M059J (cell line): ENCODE measurements around the gene USP17L5. TPM values are rescaled to one million over a fixed set of nuclear protein-coding genes. Genes with fewer than 3 reads are reported as not detected.
"Not testable (repeated sequence)": the region's sequence is repeated elsewhere in the genome, so short reads cannot be mapped to it uniquely, and the experiment has no call there.

Experiments used
- DNase-seq: peaks from one replicate; pipeline ENCODE4 v3.0.0-alpha.2; 2012; ENCODE audit warnings: low read depth
- total RNA-seq: library from RNA; depleted of rRNA; stranded (reverse); fragments of >200 nt; shearing (Covaris generic); gene quantifications from 2 replicates; pipeline ENCODE4 v1.2.3, GENCODE V29; 2014; rRNA removed

Gene USP17L5
- total RNA-seq, result not detected in 2 replicates

DNA sequence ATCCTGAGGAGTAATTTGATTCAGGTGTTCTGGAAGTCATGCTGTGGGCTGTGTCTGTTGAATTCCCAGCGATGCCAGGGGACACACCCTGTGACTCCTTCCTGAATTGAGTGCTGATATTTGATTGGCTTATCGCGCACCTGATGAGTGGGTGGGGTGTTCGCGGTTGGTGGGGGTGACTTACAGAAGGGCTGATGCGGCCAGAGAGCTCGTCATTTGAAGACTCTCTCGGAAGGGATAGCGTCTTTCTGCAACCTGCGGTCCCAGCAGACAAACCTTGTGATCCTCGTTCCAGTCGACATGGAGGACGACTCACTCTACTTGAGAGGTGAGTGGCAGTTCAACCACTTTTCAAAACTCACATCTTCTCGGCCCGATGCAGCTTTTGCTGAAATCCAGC, at the start of gene USP17L5:
USP17L5 (plus strand) TSS at position 301 of the 400 bp plus-strand sequence; CDS start at position 301, 0 bp downstream.
- not testable (repeated sequence) for DNase-seq

- not testable (repeated sequence) for DNase-seq
Observed at GRCh38 chr4:9324191-9324590, 15.0 kb upstream of the USP17L5 start.

DNA sequence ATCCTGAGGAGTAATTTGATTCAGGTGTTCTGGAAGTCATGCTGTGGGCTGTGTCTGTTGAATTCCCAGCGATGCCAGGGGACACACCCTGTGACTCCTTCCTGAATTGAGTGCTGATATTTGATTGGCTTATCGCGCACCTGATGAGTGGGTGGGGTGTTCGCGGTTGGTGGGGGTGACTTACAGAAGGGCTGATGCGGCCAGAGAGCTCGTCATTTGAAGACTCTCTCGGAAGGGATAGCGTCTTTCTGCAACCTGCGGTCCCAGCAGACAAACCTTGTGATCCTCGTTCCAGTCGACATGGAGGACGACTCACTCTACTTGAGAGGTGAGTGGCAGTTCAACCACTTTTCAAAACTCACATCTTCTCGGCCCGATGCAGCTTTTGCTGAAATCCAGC, 14.3 kb upstream of the USP17L5 start, which contains the start of gene USP17L24:
USP17L24 (plus strand) TSS at position 301 of the 400 bp plus-strand sequence; CDS start at position 301, 0 bp downstream.
- DNase-seq, result not testable (repeated sequence)

- DNase-seq, result not testable (repeated sequence)
Observed at GRCh38 chr4:9329611-9330010, 9.6 kb upstream of the USP17L5 start, which contains the start of gene USP17L25. USP17L25 (plus strand) TSS chr4:9329911; CDS start chr4:9329911, 0 bp downstream.

DNA sequence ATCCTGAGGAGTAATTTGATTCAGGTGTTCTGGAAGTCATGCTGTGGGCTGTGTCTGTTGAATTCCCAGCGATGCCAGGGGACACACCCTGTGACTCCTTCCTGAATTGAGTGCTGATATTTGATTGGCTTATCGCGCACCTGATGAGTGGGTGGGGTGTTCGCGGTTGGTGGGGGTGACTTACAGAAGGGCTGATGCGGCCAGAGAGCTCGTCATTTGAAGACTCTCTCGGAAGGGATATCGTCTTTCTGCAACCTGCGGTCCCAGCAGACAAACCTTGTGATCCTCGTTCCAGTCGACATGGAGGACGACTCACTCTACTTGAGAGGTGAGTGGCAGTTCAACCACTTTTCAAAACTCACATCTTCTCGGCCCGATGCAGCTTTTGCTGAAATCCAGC, 4.8 kb upstream of the USP17L5 start, which contains the start of gene USP17L26:
USP17L26 (plus strand) TSS at position 301 of the 400 bp plus-strand sequence; CDS start at position 301, 0 bp downstream.
- DNase-seq, result not testable (repeated sequence)

GRCh38 chr4:9343848-9344247, 4.6 kb downstream of the USP17L5 start, which contains the start of gene USP17L27:
USP17L27 (plus strand) TSS chr4:9344148; CDS start chr4:9344148, 0 bp downstream.
- DNase-seq, result not testable (repeated sequence)

- DNase-seq, result not testable (repeated sequence)
Observed at GRCh38 chr4:9348593-9348992, 9.4 kb downstream of the USP17L5 start, which contains the start of gene USP17L28. USP17L28 (plus strand) TSS chr4:9348893; CDS start chr4:9348893, 0 bp downstream.

DNA sequence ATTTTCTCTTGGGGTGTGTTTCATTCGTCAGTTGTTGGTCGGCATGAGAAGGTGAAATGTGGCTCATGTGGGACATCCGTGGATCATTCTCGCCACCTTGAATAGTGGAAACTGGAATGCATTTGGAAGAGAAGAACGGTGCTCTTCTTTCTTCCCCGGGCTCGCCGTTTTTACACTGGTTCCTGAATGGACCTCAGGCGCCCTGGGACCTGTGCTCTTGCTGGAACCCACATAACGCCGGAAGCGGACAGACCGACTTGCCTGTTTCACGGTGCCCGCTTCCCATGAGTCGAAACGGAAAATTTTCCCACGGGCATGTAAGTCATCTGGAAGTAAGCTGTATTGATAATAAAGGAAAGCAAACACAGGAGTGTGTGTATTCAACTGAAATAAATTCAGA, 11.7 kb downstream of the USP17L5 start:
- DNase-seq, result not testable (repeated sequence)

DNA sequence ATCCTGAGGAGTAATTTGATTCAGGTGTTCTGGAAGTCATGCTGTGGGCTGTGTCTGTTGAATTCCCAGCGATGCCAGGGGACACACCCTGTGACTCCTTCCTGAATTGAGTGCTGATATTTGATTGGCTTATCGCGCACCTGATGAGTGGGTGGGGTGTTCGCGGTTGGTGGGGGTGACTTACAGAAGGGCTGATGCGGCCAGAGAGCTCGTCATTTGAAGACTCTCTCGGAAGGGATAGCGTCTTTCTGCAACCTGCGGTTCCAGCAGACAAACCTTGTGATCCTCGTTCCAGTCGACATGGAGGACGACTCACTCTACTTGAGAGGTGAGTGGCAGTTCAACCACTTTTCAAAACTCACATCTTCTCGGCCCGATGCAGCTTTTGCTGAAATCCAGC, 14.1 kb downstream of the USP17L5 start, which contains the start of gene USP17L29:
USP17L29 (plus strand) TSS at position 301 of the 400 bp plus-strand sequence; CDS start at position 301, 0 bp downstream.
- not testable (repeated sequence) for DNase-seq

DNA sequence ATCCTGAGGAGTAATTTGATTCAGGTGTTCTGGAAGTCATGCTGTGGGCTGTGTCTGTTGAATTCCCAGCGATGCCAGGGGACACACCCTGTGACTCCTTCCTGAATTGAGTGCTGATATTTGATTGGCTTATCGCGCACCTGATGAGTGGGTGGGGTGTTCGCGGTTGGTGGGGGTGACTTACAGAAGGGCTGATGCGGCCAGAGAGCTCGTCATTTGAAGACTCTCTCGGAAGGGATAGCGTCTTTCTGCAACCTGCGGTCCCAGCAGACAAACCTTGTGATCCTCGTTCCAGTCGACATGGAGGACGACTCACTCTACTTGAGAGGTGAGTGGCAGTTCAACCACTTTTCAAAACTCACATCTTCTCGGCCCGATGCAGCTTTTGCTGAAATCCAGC, 23.6 kb downstream of the USP17L5 start, which contains the start of gene USP17L30:
USP17L30 (plus strand) TSS at position 301 of the 400 bp plus-strand sequence; CDS start at position 301, 0 bp downstream.
- DNase-seq, result not testable (repeated sequence)

DNA sequence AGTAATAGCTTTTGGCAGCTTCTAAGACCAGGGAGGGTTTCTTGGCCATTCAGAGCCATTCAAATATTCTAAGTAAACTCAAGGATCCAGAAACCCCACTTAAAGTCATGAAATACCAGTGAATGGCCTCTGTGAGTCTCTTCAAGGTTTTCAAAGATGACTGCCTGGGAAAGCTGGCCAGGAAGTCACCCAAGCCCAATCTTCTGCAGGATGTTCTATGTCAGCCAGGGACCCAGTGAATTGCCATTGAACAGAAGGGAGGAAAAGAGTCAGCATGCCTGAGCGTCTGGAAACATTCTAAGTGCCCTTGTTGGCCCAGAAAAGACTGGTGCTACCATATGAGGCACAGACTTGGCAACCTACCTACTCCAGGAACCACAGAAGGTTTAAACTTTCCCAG, 40.7 kb downstream of the USP17L5 start:
- DNase-seq, result not testable (repeated sequence)

DNA sequence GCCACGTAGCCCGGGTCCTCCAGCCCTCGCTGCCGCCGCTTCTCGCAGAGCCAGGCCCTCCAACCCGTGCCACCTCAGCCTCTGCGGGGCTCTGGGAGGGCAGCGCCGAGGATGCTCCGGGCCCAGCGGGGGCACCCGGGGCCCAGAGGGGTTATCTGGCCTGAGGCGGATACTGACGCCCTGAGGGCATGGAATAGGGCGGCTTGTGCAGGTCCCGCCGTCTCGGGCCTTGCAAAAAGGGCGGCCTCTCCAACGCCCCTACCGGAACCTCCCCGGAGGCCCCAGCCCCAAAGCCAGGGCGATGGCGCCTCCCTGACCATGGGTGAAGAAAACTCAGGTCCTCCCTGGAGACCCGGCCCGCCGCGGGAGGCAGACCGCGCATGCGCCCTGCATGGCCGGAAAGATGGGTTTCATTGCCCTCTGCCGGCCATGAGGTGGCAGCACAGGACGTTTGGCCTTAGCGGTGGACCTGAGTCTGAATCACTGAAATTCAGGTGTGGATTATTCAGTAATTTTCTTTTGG, 41.9 kb downstream of the USP17L5 start:
- not testable (repeated sequence) for DNase-seq

GRCh38 chr4:9384126-9384525, 44.9 kb downstream of the USP17L5 start:
- peak; percentile 1 for DNase-seq

- not testable (repeated sequence) for DNase-seq
Observed at GRCh38 chr4:9389001-9389400, 49.8 kb downstream of the USP17L5 start.

Other genes with a start within 250 kb of the USP17L5 start
- not detected in 2 replicates for gene FAM90A26, start 169.0 kb upstream of the USP17L5 start, total RNA-seq
- gene USP17L10, start 128.7 kb upstream of the USP17L5 start, total RNA-seq, result not detected in 2 replicates
- not detected in 2 replicates for gene USP17L11, start 124.0 kb upstream of the USP17L5 start, total RNA-seq
- not detected in 2 replicates for gene USP17L12, start 119.3 kb upstream of the USP17L5 start, total RNA-seq
- not detected in 2 replicates for gene USP17L13, start 114.5 kb upstream of the USP17L5 start, total RNA-seq
- not detected in 2 replicates for gene USP17L15, start 105.0 kb upstream of the USP17L5 start, total RNA-seq
- not detected in 2 replicates for gene USP17L17, start 95.5 kb upstream of the USP17L5 start, total RNA-seq
- not detected in 2 replicates for gene USP17L18, start 90.8 kb upstream of the USP17L5 start, total RNA-seq
- not detected in 2 replicates for gene USP17L19, start 86.0 kb upstream of the USP17L5 start, total RNA-seq
- gene USP17L20, start 81.3 kb upstream of the USP17L5 start, total RNA-seq, result not detected in 2 replicates
- not detected in 2 replicates for gene USP17L21, start 76.5 kb upstream of the USP17L5 start, total RNA-seq
- gene USP17L22, start 71.8 kb upstream of the USP17L5 start, total RNA-seq, result not detected in 2 replicates
- not detected in 2 replicates for gene USP17L24, start 14.2 kb upstream of the USP17L5 start, total RNA-seq
- gene USP17L25, start 9.5 kb upstream of the USP17L5 start, total RNA-seq, result not detected in 2 replicates
- gene USP17L26, start 4.7 kb upstream of the USP17L5 start, total RNA-seq, result not detected in 2 replicates
- not detected in 2 replicates for gene USP17L27, start 4.7 kb downstream of the USP17L5 start, total RNA-seq
- gene USP17L28, start 9.5 kb downstream of the USP17L5 start, total RNA-seq, result not detected in 2 replicates
- gene USP17L29, start 14.2 kb downstream of the USP17L5 start, total RNA-seq, result not detected in 2 replicates
- not detected in 2 replicates for gene USP17L30, start 23.7 kb downstream of the USP17L5 start, total RNA-seq
- not detected in 2 replicates for gene DEFB131A, start 105.0 kb downstream of the USP17L5 start, total RNA-seq